ENCODE data around the gene MACC1.

- TF ChIP-seq CTCF (IDR thresholded peaks at IDR 0.05): no peak
- TF ChIP-seq POLR2A (IDR thresholded peaks at IDR 0.05): no peak
These were observed 3.1 kb downstream of the MACC1 start for GRCh38 chr7:20214132-20214531.
